NCI-H345 treated with DMSO at 0.1 percent for 48 hours (cell line): ENCODE data around the gene PDGFA.

Experiments used
- DNase-seq: peaks from one replicate; lab custom pipeline; 2025; ENCODE audit not compliant: unreplicated experiment; lab: John Stamatoyannopoulos, UW

The PDGFA gene

DNA sequence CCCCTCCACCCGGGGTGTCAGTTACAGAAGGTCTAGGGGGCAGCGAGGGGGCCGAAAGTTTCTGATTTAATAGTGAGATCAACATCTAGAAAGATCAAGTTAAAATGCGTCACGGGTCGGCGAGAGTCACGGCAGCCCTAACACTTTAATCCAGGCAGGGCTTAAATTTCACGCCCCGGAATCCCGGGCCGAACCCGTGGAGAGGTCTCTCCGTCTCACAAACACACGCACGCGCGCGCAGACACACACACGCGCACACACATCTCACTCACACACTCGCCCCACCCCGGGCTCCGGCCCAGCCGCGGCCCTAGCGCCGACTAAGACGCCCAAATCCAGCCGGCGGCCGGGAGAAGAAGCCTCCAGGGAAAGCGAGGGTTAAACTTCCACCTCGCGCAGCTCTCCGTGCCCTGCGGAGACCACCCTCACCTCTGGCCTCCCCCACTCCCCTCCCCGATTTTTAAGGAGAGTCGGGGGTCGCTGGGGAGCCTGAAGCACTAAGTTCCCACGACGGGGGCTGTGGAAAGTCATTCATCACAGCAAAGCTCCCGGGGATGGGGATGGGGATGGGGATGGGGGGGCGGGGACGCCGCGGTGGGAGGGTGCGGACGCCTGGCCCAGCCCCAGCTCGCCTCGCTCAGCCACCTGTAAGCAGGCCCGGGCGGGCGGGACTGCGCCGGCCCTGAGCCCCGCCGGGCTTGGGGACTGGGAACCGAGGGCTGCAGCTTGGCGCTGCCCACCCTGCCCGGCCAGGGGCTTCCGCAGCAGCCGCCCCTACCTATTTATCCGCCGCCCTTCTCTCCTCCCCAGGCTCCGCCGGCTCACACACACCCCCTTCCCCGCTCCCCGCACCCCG, 1.6 kb downstream of the PDGFA start:
- no peak for DNase-seq

DNA sequence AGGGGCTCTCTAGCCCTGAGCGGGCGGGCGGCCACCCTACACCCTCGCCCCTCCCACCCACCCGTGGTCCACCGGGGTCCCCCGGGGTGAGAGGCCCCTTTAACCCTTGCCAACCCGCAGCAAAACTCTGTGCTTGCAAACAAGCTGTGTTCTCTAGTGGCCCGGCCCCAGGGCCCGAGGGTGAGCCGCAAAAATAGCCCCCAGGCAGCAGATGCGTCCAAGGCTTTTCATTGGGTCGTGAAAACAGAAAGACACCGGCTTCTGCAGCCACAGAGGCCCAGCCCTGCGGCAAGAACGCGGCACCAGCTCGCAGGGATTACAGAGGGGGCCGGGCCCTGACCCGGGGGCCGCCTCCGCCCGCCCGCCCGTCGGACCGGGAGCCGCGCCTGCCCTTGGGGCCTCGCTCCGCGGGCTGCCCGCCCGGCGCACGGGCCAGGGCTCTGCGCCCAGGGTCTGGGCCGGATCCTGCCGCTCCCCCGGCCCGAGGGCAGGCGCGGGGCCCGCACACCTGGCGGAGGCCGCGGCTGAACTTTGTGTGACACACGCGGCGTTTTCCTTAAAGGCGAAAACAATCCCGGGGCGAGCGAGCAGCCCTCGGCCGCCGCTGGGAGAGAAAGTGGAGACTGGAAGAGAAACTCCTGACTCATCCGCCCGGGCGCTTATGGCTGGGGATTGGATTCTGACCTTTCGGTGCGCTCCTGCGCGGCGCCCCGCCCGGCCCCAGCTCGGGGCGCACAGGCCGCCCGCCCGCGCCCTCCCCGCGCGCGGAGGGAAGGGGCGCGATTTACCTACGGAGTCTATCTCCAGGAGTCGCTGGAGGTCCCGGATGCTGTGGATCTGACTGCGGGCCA, 2.8 kb downstream of the PDGFA start:
- DNase-seq, result no peak

DNA sequence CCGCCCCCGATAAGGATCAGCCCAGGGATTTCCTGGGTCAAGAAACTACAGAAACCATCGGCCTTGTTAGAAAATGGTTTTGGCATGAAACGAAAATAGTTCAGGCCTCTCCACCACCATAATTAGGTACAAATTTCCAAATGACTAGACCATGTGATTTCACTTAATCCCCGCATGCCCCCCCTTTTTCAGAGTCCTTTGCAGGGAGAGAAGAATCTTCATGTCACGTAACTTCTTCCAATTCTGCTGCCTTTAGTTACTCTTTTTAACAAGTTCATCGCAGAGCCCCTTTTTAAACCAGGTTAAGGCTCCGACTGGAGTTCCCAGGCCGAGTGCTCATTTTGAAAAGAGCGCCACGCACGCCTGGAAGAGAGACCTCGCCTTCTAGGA, 3.4 kb downstream of the PDGFA start:
- DNase-seq, result no peak

DNA sequence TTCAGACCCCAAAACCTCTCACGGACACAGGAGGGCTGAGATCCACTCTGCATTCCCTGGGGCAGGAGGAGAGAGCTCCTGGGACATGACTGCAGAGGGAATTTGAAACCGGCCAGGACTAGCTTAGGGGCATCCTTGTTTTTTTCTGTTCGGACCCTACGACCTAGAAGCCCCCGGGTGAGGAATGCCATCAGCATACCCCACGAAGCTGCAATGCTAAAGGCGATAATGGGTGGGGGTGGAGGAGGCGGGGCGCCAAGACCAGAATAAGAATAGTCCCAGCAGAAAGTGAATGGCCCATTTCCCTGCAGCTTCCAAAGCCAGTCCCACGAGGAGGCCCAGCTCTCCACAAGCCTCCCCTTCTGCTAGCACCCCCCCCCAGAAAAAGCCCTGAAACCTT, 4.0 kb downstream of the PDGFA start:
- no peak for DNase-seq

DNA sequence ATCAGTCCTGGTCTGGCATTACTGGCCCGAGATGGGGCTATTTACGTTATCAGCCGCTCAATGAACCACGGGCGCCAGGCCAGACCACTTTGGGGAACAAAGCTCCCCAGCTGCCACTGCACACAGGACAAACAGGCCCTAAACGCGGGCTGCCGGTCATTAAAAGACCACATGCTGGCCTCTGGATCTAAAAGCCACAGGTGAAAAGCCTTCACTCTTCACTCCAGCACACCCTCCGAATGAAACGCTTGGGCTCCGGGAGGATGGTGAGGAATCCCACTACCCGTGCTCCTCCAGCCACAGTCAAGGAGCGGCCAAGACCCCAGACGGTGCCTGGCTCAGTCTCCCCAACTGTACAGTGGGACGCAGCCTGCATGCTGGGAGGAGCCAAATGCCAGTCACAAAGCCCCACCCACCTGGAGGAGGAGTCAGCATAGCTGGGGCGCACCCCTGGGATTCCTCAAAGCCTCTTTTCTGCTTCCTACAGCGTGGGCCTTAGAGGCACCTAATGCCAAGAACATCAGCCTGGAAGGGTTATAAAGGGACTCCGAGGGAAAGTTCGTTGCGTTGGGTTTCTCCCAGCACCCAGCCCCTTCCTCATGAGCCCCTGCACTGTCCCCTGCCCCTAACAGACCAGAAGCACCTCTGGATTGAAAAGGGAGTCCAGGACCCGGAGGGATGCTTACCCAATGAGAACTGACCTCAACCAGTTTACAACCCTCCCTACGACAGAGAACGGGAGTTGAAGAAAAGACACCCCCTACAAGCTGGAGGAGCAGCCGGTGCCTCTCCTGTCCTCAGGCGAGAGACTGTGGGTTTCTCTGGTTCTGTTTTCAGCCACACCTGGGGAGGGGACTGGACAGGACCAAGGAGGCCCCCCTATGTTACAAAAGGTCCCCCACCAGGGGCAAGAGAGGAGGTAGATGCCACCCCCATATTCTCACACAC, 4.7 kb downstream of the PDGFA start:
- no peak for DNase-seq

DNA sequence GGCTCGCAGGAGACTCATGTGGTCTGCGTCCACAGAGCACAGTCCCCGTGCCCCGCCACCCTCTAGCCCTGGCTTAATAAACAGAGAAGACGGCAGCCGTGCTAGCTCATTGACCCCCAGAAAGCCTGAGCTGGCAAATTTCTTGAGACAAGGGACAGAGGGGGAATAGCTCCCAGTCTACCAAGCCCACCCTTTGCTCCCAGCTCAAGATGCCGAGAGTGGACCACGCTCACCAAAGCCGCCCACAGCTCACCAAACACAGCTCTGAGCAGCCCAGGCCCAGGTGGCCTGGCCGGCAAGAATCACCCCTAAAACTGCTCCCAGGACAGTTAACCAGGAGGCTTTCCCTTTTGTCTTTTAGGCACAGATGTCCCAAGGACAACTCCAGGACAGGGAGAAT, 5.4 kb downstream of the PDGFA start:
- no peak for DNase-seq

DNA sequence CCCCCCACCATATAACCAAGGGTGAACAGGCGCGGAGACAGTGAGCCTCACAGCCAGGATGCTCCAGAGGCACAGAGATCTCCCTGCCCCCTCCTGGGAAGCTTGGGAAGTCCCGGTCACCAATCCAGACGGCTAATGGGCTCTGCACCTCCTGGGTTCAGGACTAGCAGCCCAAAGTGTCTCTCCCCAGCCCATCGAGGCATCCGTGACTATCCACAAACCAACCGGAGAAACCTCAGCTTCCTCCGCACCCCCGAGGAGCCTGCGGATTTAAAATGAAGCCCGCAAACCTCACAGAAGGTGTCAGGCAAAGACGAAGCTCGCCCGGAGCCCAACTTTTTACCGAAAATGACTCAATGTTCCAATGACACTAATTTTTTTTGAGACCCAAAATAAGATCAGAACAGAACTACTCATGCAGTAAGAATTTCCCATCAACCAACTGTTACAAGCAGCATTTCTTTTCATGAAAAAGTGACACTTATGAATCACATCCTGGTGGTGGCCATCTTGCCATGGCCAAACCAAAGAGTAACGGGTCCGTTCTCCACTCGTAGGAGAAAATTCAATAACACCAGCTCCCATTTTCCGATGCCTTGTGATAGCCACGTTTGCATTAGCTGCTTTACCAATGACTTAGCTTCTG, 6.0 kb downstream of the PDGFA start:
- no peak for DNase-seq

DNA sequence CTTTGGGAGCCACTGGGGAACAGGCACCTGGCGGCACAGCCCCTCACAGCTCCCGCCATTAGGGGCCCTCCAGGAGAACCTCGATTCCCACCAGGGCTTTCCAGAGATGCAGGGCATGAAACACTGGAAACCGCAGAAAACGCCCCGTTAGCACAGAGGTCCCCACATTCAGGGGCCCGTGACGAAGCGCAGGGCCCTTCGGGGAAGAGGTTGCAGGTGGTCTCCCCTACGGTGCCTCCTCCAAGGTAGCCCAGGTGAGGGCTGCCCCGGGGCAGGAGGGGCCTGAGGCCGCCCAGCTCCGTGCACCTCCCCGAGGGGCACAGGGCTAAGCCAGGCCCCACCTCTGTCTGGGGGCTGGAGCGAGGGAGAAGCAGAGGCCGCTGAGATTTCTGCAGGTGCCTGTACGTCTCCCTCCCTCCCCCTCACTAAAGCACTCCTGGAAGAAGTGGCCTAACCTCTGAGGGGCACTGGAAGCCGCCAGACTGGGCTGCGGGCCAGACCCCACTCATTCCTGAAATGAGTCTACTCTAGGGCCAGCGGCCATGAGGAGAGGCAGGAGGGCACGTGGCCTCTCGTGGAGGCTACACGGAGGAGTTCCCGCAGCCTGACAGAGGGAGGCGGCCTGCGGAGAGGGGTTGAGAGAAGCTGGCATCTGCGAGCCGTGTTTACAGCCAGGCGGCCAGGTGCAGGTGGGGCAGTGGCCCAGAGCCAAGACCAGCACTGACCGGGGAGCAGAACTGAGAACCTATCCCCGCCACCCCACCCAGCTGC, 6.9 kb downstream of the PDGFA start:
- DNase-seq, result no peak

DNA sequence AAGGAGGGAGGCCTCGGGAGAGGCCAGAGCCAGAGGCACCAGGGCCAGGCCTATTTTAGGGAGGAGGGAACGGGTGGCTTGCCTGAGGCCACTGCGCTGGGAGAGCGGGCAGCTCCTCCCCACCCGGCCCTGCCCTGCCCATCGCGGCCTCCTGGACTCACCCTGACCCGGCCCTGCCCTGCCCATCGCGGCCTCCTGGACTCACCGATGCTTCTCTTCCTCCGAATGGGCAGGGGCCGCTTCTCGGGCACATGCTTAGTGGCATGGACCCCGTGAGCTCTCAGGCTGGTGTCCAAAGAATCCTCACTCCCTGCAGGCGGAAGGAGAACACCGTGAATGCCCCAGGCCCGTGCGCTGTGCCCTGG, 7.5 kb downstream of the PDGFA start:
- DNase-seq, result no peak

DNA sequence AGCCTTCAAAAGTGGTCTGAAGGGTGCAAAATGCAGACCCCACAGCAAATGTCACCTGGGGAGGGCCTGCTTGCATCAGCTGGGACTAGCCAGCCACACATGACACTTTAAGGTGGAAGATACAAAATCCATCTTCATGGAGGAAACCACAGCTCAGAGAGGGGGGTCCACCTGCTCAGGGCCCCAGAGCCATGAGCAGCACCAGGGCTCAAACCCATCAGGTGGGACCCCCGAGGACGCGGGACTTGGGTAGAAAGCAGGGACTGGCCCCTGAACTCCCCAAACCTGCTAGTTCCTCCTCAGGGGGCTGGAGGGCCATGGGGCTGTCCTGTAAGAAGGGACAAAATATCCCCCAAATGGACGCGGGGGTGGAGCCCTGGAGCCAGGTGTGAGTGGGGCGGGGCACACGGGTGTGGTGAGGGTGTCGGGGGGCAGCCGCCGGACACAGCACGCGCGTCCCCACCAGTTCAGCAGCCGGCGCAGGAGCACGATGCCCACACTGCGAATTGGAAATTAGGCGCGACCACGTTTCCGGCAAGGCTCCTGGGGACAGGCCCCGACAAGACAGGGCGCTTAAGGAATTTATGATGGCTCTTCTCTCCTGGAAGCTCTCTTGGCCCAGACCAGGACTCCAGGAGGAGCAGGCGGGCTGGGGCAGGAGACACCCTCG, 8.0 kb downstream of the PDGFA start:
- DNase-seq, result no peak

DNA sequence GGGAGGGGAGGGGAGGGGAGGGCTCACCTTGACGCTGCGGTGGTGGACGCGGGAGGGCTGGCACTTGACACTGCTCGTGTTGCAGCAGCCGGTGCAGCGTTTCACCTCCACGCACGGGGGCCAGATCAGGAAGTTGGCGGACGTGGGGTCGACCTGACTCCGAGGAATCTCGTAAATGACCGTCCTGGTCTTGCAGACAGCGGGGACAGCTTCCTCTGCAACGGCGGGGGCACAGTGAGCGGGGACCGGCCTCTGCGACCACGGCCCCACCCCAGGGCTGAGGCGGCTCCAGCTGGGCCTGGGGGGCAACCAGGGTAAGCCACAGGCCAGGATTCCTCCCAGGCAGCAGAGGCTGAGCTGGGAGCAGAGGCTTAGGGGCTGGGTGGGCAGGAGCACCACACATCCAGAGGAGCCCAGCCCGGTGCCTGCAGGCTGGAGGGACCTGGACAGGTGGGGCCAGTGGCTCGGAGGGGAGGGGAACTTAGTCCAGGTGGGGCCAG, 8.8 kb downstream of the PDGFA start:
- no peak for DNase-seq

DNA sequence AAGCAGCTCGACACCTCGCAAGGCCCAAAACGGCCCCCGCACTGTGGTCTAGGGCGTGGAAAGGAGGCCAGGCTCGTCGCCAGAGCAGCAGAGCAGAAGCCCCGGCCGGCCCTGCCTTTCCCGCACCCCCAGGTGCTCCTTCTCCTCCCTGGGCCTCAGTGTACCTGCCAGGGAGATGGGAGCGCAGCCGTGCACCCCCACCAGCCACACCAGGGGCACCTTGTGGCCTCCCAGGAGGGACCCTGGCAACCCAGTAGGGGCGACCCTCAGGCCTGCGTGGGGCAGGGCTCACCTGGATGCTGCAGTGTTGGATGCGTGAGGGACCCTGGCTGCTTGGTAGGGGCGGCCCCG, 9.5 kb downstream of the PDGFA start:
- DNase-seq, result no peak

DNA sequence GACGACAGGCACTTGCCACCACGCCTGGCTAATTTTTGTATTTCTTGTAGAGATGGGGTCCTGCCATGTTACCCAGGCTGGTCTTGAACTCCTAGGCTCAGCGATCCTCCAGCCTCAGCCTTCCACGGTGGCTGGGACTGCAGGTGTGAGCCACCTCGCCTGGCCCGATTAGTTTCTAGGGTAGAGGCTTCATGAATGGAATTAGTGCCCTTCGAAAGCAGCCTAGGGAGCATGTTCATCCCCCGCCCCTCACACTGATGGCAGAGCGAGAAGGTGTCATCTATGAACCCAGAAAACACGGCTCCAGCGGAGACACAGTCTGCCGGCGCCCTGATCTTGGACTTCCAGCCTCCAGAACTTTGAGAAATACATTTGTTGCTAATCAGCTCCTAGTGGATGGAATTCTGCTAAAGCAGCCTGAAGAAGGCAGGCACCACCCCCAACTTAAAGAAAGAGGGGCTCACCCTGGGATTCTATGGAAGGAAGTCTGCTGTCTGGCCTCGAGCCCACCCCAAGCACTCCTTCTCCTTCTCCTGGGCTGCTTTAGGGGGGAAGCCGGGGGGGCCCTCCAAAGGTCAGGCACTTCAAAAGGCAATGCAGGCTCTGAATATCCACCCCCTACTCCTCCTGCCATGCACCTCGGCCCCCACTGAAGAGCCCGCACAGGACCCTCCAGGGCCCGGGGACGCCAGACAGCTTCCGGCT, 10.1 kb downstream of the PDGFA start:
- DNase-seq, result no peak

DNA sequence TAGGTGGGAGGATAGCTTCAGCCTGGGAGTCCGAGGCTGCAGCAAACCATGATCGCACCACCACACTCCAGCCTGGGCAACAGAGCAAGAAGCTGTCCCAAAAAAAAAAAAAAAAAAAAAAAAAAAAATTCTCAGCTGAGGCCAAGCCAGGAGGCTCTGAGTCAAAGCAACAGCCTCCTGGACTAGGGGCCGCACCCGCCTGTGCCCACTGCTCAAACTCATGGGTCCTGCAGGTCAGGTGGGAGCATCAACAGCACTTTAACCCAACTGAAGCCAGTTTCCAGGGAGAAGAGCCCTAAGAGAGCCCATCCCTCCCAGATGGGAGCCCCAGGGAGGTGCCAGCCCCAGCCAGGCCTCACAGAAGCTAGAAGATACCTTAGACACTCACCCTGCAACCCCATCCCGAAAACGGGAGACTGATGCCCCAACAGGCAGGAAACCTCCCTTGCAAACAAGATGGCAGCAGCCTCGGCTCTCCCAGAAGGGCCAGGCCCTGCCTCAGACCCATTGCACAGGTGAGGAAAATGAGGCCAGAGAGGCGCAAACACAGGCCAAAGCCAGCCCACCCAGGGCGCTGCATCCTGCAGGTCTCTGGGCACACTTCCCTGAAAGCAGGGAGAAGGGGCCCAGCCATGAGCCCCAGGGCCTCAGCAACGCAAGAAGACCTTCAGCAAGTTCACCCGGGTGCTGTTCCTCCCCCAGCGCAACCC, 11.0 kb downstream of the PDGFA start:
- DNase-seq, result no peak

DNA sequence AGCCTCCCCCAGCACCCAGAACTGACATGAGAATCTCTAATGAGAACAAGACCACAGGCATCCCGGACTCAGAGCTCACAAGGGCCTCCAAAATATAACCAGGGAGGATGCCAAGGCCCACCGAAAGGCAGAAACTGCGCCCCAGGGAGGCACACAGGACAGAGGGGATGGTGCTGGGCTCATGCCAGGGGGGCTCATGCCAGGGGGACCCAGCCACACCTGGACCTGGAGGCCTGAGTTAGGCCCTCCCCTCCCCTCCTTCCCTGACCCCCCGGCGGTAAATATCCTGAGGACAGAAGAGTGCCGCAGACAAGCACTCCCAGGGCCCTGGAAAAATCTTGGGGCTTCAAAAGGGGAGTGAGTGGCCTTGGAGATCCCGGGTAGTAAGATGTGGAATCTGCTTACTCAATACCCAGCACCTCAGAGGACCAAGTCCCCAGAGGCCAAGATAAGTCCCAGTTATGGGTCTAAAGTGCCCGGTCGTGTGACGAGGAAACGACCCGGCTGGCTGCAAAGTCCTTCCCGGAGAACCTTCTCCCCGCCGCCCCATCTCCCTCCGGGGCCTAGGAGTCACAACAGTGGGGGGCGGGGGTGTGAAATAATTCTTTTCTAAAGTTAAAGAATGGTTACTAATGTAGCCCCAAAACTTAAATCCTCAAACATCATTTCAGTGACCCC, 11.9 kb downstream of the PDGFA start:
- no peak for DNase-seq

DNA sequence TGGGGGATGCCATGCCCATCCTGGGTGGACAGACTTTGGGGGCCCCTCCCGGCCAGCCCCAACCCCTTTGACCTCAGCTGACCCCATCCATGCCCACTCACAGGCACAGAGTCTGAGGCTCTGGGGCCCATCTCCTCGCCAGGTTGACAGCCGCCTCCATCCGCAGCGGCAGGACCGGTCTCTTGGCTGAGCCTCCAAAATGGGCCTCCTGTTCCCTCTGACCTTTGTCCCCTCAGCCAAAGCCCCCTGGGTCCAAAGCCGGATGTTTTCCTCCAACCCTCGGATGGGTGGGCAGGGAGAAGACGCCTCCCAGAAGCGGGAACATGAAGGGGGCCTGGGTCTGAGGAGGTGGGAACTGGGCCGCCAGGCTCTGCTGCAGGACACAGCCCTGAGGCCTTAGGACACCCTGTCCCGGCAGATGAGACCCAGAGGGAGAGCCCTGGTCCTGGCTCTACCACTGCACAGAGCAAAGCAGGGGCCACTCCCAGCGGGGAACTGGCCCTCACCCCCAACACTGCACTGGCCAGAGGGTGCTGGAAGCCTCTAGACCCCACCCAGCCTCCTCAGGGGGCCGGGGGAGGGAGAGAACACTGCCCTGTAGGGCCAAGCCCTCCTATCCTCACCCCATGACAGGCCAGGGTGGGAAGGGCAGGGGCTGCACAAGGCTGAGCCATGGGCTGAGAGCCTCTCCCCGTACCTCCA, 12.6 kb downstream of the PDGFA start:
- no peak for DNase-seq

DNA sequence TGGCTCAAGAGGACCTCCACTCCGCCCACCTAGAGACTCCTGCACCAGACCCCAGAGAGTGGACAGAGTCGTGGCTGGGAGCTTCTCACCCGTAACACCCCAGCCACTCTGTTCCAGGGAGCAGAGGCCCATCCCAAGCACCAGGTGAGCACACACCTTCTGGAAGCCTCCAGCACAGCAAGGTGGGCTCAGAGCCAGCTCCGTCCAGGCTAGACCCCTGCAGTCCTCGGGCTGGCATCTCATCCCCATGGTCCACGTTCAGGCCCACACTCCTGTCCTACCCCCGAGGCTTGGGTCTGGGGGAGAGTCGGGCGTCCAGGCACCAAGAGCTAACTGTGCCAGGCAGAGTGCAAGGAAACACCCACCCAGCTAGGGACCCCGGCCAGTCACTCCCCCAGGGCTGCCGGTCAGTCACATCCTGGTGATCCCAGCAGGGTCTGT, 13.2 kb downstream of the PDGFA start:
- no peak for DNase-seq
